ENCODE data around the gene FLNB. TPM values are rescaled to one million over a fixed set of nuclear protein-coding genes. Genes with fewer than 3 reads are reported as not detected.

Gene FLNB
- total RNA-seq, 1 donor from 2014 or later = 72.9 TPM

- H3K9me3 Mint-ChIP-seq (ENCODE audit: unreplicated experiment) = no peaks in the 10 kb centered on the region
- H3K36me3 Mint-ChIP-seq (ENCODE audit: unreplicated experiment) = no peaks in the 10 kb centered on the region
- no peak for DNase-seq (ENCODE audit: extremely low spot score, unreplicated experiment)
- H3K27me3 Mint-ChIP-seq (ENCODE audit: unreplicated experiment) = no peaks in the 10 kb centered on the region
- no peak overlapping the region for H3K27ac Mint-ChIP-seq (ENCODE audit: unreplicated experiment)
- H3K4me3 Mint-ChIP-seq (ENCODE audit: unreplicated experiment) = no peak overlapping the region
- no peak for TF ChIP-seq CTCF (IDR thresholded peaks at IDR 0.05)
- H3K4me1 Mint-ChIP-seq (ENCODE audit: unreplicated experiment) = peaks cover 10% of the 10 kb centered on the region
These were observed 180.8 kb downstream of the FLNB start for GRCh38 chr3:58188921-58189451.

- no peak for DNase-seq (ENCODE audit: extremely low spot score, unreplicated experiment)
- Mint-ChIP-seq H3K27ac (ENCODE audit: unreplicated experiment) (no peak overlapping the region), H3K4me1 (ENCODE audit: unreplicated experiment) (peaks cover 10% of the 10 kb centered on the region), H3K9me3 (ENCODE audit: unreplicated experiment) (no peaks in the 10 kb centered on the region), H3K4me3 (ENCODE audit: unreplicated experiment) (no peak overlapping the region), H3K27me3 (ENCODE audit: unreplicated experiment) (no peaks in the 10 kb centered on the region), H3K36me3 (ENCODE audit: unreplicated experiment) (no peaks in the 10 kb centered on the region)
- TF ChIP-seq CTCF (IDR thresholded peaks at IDR 0.05) = no peak
These were observed 181.5 kb downstream of the FLNB start for GRCh38 chr3:58189691-58190090.

GRCh38 chr3:58190291-58190690, 182.1 kb downstream of the FLNB start:
- Mint-ChIP-seq H3K27ac (ENCODE audit: unreplicated experiment) (no peak overlapping the region), H3K4me3 (ENCODE audit: unreplicated experiment) (no peak overlapping the region), H3K27me3 (ENCODE audit: unreplicated experiment) (no peaks in the 10 kb centered on the region), H3K36me3 (ENCODE audit: unreplicated experiment) (no peaks in the 10 kb centered on the region), H3K4me1 (ENCODE audit: unreplicated experiment) (peaks cover 10% of the 10 kb centered on the region), H3K9me3 (ENCODE audit: unreplicated experiment) (no peaks in the 10 kb centered on the region)
- DNase-seq (ENCODE audit: extremely low spot score, unreplicated experiment) = no peak
- TF ChIP-seq CTCF (IDR thresholded peaks at IDR 0.05) = no peak

- Mint-ChIP-seq H3K36me3 (ENCODE audit: unreplicated experiment) (no peaks in the 10 kb centered on the region), H3K4me3 (ENCODE audit: unreplicated experiment) (no peak overlapping the region), H3K9me3 (ENCODE audit: unreplicated experiment) (no peaks in the 10 kb centered on the region), H3K4me1 (ENCODE audit: unreplicated experiment) (peaks cover 10% of the 10 kb centered on the region), H3K27me3 (ENCODE audit: unreplicated experiment) (no peaks in the 10 kb centered on the region), H3K27ac (ENCODE audit: unreplicated experiment) (no peak overlapping the region)
- TF ChIP-seq CTCF (IDR thresholded peaks at IDR 0.05) = no peak
- DNase-seq (ENCODE audit: extremely low spot score, unreplicated experiment) = no peak
These were observed 182.7 kb downstream of the FLNB start for GRCh38 chr3:58190882-58191281.

GRCh38 chr3:58191361-58191991, 183.3 kb downstream of the FLNB start:
- H3K4me1 Mint-ChIP-seq (ENCODE audit: unreplicated experiment) = peaks cover 10% of the 10 kb centered on the region
- TF ChIP-seq CTCF (IDR thresholded peaks at IDR 0.05) = no peak
- no peaks in the 10 kb centered on the region for H3K36me3 Mint-ChIP-seq (ENCODE audit: unreplicated experiment)
- no peaks in the 10 kb centered on the region for H3K9me3 Mint-ChIP-seq (ENCODE audit: unreplicated experiment)
- no peak overlapping the region for H3K27ac Mint-ChIP-seq (ENCODE audit: unreplicated experiment)
- H3K4me3 Mint-ChIP-seq (ENCODE audit: unreplicated experiment) = no peak overlapping the region
- H3K27me3 Mint-ChIP-seq (ENCODE audit: unreplicated experiment) = no peaks in the 10 kb centered on the region
- DNase-seq (ENCODE audit: extremely low spot score, unreplicated experiment) = no peak
